Hepatocyte (in vitro differentiated cells): Measurements from ENCODE around the gene PIP4K2C.

Experiments used
- EZH2 ChIP-seq: fragments of 200-600 bp; sonication (generic); IDR thresholded peaks from 2 replicates; pipeline ENCODE4 v1.6.1; 2016; ENCODE audit warnings: antibody characterized with exemption, mild to moderate bottlenecking, borderline replicate concordance
- EZH2phosphoT487 ChIP-seq: fragments of 200-600 bp; sonication (generic); IDR thresholded peaks from one replicate; pipeline ENCODE4 v1.6.1; 2018; ENCODE audit warnings: antibody characterized with exemption, mild to moderate bottlenecking, low read depth, moderate library complexity; ENCODE audit not compliant: unreplicated experiment, severe bottlenecking
- TF ChIP-seq, protein P1 (sequence below): fragments of 200-600 bp; sonication (generic); IDR thresholded peaks from 2 replicates; pipeline ENCODE4 v1.5.1; 2016; ENCODE audit warnings: antibody characterized with exemption, mild to moderate bottlenecking; ENCODE audit not compliant: poor library complexity

DNA sequence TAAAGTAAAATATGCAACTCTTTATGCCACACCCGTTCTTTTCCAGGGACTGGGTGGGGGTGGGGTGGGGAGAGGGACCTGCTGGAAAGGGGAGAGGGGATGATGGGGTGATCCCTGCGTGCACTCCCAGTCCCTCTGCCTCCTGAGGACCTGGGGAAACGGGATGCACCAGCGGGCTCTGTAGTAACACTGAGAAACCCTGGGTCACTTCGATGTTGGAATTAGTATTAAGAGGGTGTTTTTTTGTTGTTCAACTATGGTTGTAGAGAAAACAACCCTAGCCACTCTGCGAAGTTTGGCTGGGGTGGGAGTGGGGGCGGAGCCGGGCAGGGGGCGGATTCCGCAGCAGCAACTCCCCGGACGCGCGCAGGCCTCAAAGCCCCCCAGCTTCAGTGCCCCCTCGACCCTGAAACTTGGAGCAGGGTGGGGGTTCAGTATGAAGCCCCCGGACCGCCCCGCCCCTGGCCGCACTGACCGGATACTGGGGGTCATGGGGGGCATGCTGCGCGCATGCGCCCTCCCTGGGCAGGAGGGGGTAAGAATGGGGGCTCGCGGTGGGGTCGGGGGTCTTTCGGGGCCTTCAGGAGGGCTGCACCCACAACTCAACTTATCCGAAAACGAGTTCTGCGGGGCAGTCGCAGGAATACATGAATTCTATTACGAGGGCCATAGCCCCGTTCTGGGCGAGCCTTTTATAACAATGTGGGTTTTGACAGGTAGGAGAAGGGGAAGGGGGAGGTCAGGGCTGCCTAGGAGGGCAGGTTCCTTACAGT lies 19.0 kb downstream of the PIP4K2C start:
- TF ChIP-seq, protein P1, sequence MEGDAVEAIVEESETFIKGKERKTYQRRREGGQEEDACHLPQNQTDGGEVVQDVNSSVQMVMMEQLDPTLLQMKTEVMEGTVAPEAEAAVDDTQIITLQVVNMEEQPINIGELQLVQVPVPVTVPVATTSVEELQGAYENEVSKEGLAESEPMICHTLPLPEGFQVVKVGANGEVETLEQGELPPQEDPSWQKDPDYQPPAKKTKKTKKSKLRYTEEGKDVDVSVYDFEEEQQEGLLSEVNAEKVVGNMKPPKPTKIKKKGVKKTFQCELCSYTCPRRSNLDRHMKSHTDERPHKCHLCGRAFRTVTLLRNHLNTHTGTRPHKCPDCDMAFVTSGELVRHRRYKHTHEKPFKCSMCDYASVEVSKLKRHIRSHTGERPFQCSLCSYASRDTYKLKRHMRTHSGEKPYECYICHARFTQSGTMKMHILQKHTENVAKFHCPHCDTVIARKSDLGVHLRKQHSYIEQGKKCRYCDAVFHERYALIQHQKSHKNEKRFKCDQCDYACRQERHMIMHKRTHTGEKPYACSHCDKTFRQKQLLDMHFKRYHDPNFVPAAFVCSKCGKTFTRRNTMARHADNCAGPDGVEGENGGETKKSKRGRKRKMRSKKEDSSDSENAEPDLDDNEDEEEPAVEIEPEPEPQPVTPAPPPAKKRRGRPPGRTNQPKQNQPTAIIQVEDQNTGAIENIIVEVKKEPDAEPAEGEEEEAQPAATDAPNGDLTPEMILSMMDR = no peak
- TF ChIP-seq EZH2 = peak; percentile 42
- no peak for TF ChIP-seq EZH2phosphoT487
